ENCODE data around the gene ZNF827.

Gene ZNF827

GRCh38 chr4:145845118-145845517 lies 93.5 kb downstream of the ZNF827 start:
- TF ChIP-seq USF1 (IDR thresholded peaks at IDR 0.05) (no peak), TCF12 (IDR thresholded peaks at IDR 0.05; ENCODE audit: low read depth) (no peak), RAD21 (IDR thresholded peaks at IDR 0.05; ENCODE audit: low read depth) (no peak), TEAD4 (IDR thresholded peaks at IDR 0.05) (no peak), CREB1 (IDR thresholded peaks at IDR 0.05; ENCODE audit: low read depth) (no peak), CEBPB (IDR thresholded peaks at IDR 0.05) (no peak), FOXM1 (IDR thresholded peaks at IDR 0.05; ENCODE audit: borderline replicate concordance, low read depth) (no peak), ZBTB7A (IDR thresholded peaks at IDR 0.05; ENCODE audit: low read depth) (no peak), TAF1 (IDR thresholded peaks at IDR 0.05; ENCODE audit: low read depth) (no peak), YY1 (IDR thresholded peaks at IDR 0.05; ENCODE audit: low read depth) (no peak), REST (IDR thresholded peaks at IDR 0.05; ENCODE audit: low read depth) (no peak), EGR1 (IDR thresholded peaks at IDR 0.05) (no peak)

GRCh38 chr4:145843639-145844038 lies 95.0 kb downstream of the ZNF827 start:
- TF ChIP-seq CEBPB (IDR thresholded peaks at IDR 0.05) (no peak), EP300 (IDR thresholded peaks at IDR 0.05; ENCODE audit: borderline replicate concordance) (no peak), NFIC (IDR thresholded peaks at IDR 0.05) (no peak), EGR1 (IDR thresholded peaks at IDR 0.05) (no peak), MAX (IDR thresholded peaks at IDR 0.05) (no peak), REST (IDR thresholded peaks at IDR 0.05; ENCODE audit: low read depth) (no peak), RAD21 (IDR thresholded peaks at IDR 0.05; ENCODE audit: low read depth) (no peak)

- TF ChIP-seq FOXM1 (IDR thresholded peaks at IDR 0.05; ENCODE audit: borderline replicate concordance, low read depth) (no peak), NFIC (IDR thresholded peaks at IDR 0.05) (no peak), EGR1 (IDR thresholded peaks at IDR 0.05) (no peak), TEAD4 (IDR thresholded peaks at IDR 0.05) (no peak), TAF1 (IDR thresholded peaks at IDR 0.05; ENCODE audit: low read depth) (no peak), MAX (IDR thresholded peaks at IDR 0.05) (no peak), TCF12 (IDR thresholded peaks at IDR 0.05; ENCODE audit: low read depth) (no peak), YY1 (IDR thresholded peaks at IDR 0.05; ENCODE audit: low read depth) (no peak), ZBTB7A (IDR thresholded peaks at IDR 0.05; ENCODE audit: low read depth) (no peak), REST (IDR thresholded peaks at IDR 0.05; ENCODE audit: low read depth) (no peak), CREB1 (IDR thresholded peaks at IDR 0.05; ENCODE audit: low read depth) (no peak), RAD21 (IDR thresholded peaks at IDR 0.05; ENCODE audit: low read depth) (no peak), USF1 (IDR thresholded peaks at IDR 0.05) (no peak), CEBPB (IDR thresholded peaks at IDR 0.05) (no peak)
These were observed 95.5 kb downstream of the ZNF827 start for GRCh38 chr4:145843148-145843547.

GRCh38 chr4:145842224-145842887 lies 96.3 kb downstream of the ZNF827 start:
- TF ChIP-seq TEAD4 (IDR thresholded peaks at IDR 0.05) (no peak), CEBPB (IDR thresholded peaks at IDR 0.05) (no peak), REST (IDR thresholded peaks at IDR 0.05; ENCODE audit: low read depth) (no peak), FOXM1 (IDR thresholded peaks at IDR 0.05; ENCODE audit: borderline replicate concordance, low read depth) (no peak), MAX (IDR thresholded peaks at IDR 0.05) (no peak), YY1 (IDR thresholded peaks at IDR 0.05; ENCODE audit: low read depth) (no peak), ZBTB7A (IDR thresholded peaks at IDR 0.05; ENCODE audit: low read depth) (no peak), EP300 (IDR thresholded peaks at IDR 0.05; ENCODE audit: borderline replicate concordance) (no peak), USF1 (IDR thresholded peaks at IDR 0.05) (no peak), CREB1 (IDR thresholded peaks at IDR 0.05; ENCODE audit: low read depth) (no peak), TAF1 (IDR thresholded peaks at IDR 0.05; ENCODE audit: low read depth) (no peak)
